CD14-positive monocyte (primary cell): ENCODE results near the gene SOBP. TPM values are rescaled to one million over a fixed set of nuclear protein-coding genes. Genes with fewer than 3 reads are reported as not detected.

Experiments used
- DNase-seq, 3 donors: peaks; one replicate each; pipeline ENCODE4 v3.0.0-alpha.2; 2011 to 2022
- H2AFZ ChIP-seq: 2 replicates; pipeline ENCODE4 v1.6.0; 2012; ENCODE audit warnings: mild to moderate bottlenecking, low read depth, low read length, inconsistent platforms; ENCODE audit not compliant: insufficient read depth, poor library complexity, severe bottlenecking
- H3K27ac ChIP-seq, 2 donors: 1 replicate in 1 of 2; 2 replicates in 1 of 2; pipeline ENCODE4 v1.5.1; 2012 to 2013; ENCODE audit warnings: low read length in 2 of 2, control low read depth in 1 of 2, inconsistent platforms in 1 of 2, low read depth in 1 of 2, mild to moderate bottlenecking in 1 of 2
- H3K27me3 ChIP-seq, 2 donors: one replicate each; pipeline versions ENCODE4 v1.6.0 to v1.6.1; 2011 to 2013; ENCODE audit warnings: low read length in 2 of 2; ENCODE audit not compliant: control insufficient read depth in 2 of 2, insufficient read depth in 2 of 2
- H3K36me3 ChIP-seq, 2 donors: replicated peaks in 1 of 2; 1 replicate in 1 of 2; 2 replicates in 1 of 2; pipeline versions ENCODE4 v1.5.1 to v1.6.1; 2012 to 2013; ENCODE audit warnings: low read length in 2 of 2, control low read depth in 1 of 2, inconsistent platforms in 1 of 2, mild to moderate bottlenecking in 1 of 2; ENCODE audit not compliant: insufficient read depth in 2 of 2, control insufficient read depth in 1 of 2
- H3K4me1 ChIP-seq, 2 donors: 1 replicate in 1 of 2; 2 replicates in 1 of 2; pipeline versions ENCODE4 v1.5.1 to v1.6.1; 2012 to 2013; ENCODE audit warnings: low read length in 2 of 2, control low read depth in 1 of 2, inconsistent platforms in 1 of 2, mild to moderate bottlenecking in 1 of 2, moderate library complexity in 1 of 2; ENCODE audit not compliant: insufficient read depth in 2 of 2, control insufficient read depth in 1 of 2
- H3K4me2 ChIP-seq: replicated peaks from 2 replicates; pipeline ENCODE3; 2012; ENCODE audit warnings: low read length, moderate library complexity, mild to moderate bottlenecking; ENCODE audit not compliant: poor library complexity, severe bottlenecking; ENCODE audit errors: extremely low read depth
- H3K4me3 ChIP-seq, 3 experiments: fragments of 200-600 bp in 1 of 3; sonication (generic) in 1 of 3; replicated peaks in 1 of 3; 1 replicate in 2 of 3; 2 replicates in 1 of 3; pipeline ENCODE4 v1.5.1; 2011 to 2013; ENCODE audit warnings: low read length in 3 of 3, mild to moderate bottlenecking in 3 of 3, control low read depth in 2 of 3, low read depth in 2 of 3, inconsistent platforms in 1 of 3, moderate library complexity in 1 of 3
- H3K79me2 ChIP-seq: 2 replicates; pipeline ENCODE4 v1.6.0; 2012; ENCODE audit warnings: mild to moderate bottlenecking, control low read depth, inconsistent platforms, low read length, moderate library complexity; ENCODE audit not compliant: insufficient read depth
- H3K9ac ChIP-seq: 2 replicates; pipeline ENCODE4 v1.6.0; 2017; ENCODE audit warnings: low read length, mild to moderate bottlenecking; ENCODE audit not compliant: insufficient read depth, poor library complexity, severe bottlenecking
- H3K9me3 ChIP-seq, 2 donors: replicated peaks in 1 of 2; 1 replicate in 1 of 2; 2 replicates in 1 of 2; pipeline versions ENCODE4 v1.5.1 to v1.6.1; 2012 to 2013; ENCODE audit warnings: low read length in 2 of 2, control low read depth in 1 of 2; ENCODE audit not compliant: control insufficient read depth in 1 of 2, insufficient read depth in 1 of 2
- H4K20me1 ChIP-seq: 2 replicates; pipeline ENCODE4 v1.6.0; 2012; ENCODE audit warnings: mild to moderate bottlenecking, low read length, control low read depth, moderate library complexity; ENCODE audit not compliant: insufficient read depth
- H3K27ac Mint-ChIP-seq, 7 donors: one replicate each; pipeline ENCODE4 v1.8.0; 2020; ENCODE audit warnings: mild to moderate bottlenecking in 7 of 7, mixed read lengths in 7 of 7, moderate library complexity in 6 of 7, inconsistent platforms in 2 of 7
- H3K27me3 Mint-ChIP-seq, 3 donors: one replicate each; pipeline ENCODE4 v1.8.0; 2021 to 2022; ENCODE audit warnings: low read depth in 3 of 3, mild to moderate bottlenecking in 3 of 3, mixed read lengths in 3 of 3, moderate library complexity in 3 of 3, inconsistent platforms in 1 of 3
- H3K36me3 Mint-ChIP-seq, 2 donors: one replicate each; pipeline ENCODE4 v1.8.0; 2020; ENCODE audit warnings: mixed read lengths in 2 of 2, inconsistent platforms in 1 of 2, mild to moderate bottlenecking in 1 of 2
- H3K4me1 Mint-ChIP-seq: one replicate; pipeline ENCODE4 v1.8.0; 2020; ENCODE audit warnings: mild to moderate bottlenecking, mixed read lengths
- H3K4me3 Mint-ChIP-seq, 2 donors: one replicate each; pipeline ENCODE4 v1.8.0; 2020; ENCODE audit warnings: mild to moderate bottlenecking in 2 of 2, mixed read lengths in 2 of 2, moderate library complexity in 1 of 2
- H3K9me3 Mint-ChIP-seq, 7 donors: one replicate each; pipeline ENCODE4 v1.8.0; 2020 to 2022; ENCODE audit warnings: mixed read lengths in 7 of 7, mild to moderate bottlenecking in 6 of 7, moderate library complexity in 6 of 7, inconsistent platforms in 2 of 7
- CTCF ChIP-seq: fragments of 200-600 bp; IDR thresholded peaks from one replicate; pipeline ENCODE4 v1.8.0; 2022; ENCODE audit warnings: antibody characterized with exemption, mild to moderate bottlenecking
- whole genome bisulfite sequencing: methylation state at CpG from one replicate; pipeline ENCODE4 v1.1.5; 2013; ENCODE audit warnings: missing lambda C conversion rate; ENCODE audit not compliant: insufficient coverage; 5-methylcytosine and 5-hydroxymethylcytosine counted together
- intact Hi-C, 2 donors: fragments of 100-400 bp; cut with micrococcal nuclease; formaldehyde crosslinking; loops; one replicate each; pipeline versions ENCODE4 v1.15.0 to v1.15.1; 2023
- polyA plus RNA-seq, 3 donors: library from polyadenylated mRNA; depleted of rRNA in 1 of 3; unstranded in 2 of 3; stranded (reverse) in 1 of 3; fragments of 300-500 nt in 2 of 3; fragments of >200 nt in 1 of 3; fragmentation: Illumina TruSeq in 2 of 3; gene quantifications; 1 replicate in 2 of 3; 2 replicates in 1 of 3; pipeline ENCODE4 v1.2.3, GENCODE V29; 2012 to 2021

SOBP gene
- polyA plus RNA-seq, 3 donors, result not detected

- H3K9ac ChIP-seq, result no peak overlapping the region
- intact Hi-C loops, result no loop called here
- H3K4me3 ChIP-seq, result no peak overlapping the region
- Mint-ChIP-seq H3K27ac (no peak overlapping the region), H3K4me1 (no peaks in the 10 kb centered on the region), H3K4me3 (no peak overlapping the region), H3K36me3 (no peaks in the 10 kb centered on the region), H3K27me3 (peaks cover 16 to 27% (median 22%) of the 10 kb centered on the region in 3 donors), H3K9me3 (peaks cover 0 to 2% (median 0%) of the 10 kb centered on the region in 7 donors)
- H4K20me1 ChIP-seq, result no peaks in the 10 kb centered on the region
- H3K9me3 ChIP-seq, result no peaks in the 10 kb centered on the region
- peaks cover 0 to 8% of the 10 kb centered on the region in 2 donors for H3K27me3 ChIP-seq
- H2AFZ ChIP-seq, result no peak overlapping the region
- no peaks in the 10 kb centered on the region for H3K36me3 ChIP-seq
- H3K27ac ChIP-seq, result no peak overlapping the region
- WGBS, result 94% methylated on average over 9 of the region's 9 CpGs
- no peaks in the 10 kb centered on the region for H3K79me2 ChIP-seq
- H3K4me1 ChIP-seq, result no peaks in the 10 kb centered on the region
- no peak overlapping the region for H3K4me2 ChIP-seq
- no peak for DNase-seq
- TF ChIP-seq CTCF, result no peak
Observed at GRCh38 chr6:107618672-107619071, 128.8 kb downstream of the SOBP start.

DNA sequence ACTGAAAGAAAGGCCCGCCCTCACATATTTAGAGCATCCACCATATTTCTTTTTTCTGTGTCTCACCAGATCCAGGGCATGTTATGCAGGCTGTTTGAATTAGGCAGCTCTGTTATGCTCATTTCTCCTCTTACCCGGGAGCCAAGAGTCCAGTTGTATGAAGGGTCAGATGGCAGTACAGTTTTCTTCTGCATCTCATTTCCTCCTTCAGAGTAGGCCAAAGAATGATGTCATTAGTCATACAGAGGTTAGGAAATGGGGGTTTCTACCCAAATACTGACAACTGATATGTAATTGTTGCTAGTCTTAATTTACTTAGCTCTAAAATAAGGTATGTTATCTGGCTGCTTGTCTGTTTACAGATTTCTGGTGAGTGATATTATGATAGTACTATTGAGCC is 130.8 kb downstream of the SOBP start:
- H3K27ac ChIP-seq, result no peak overlapping the region
- H3K27ac Mint-ChIP-seq, result no peak overlapping the region
- no peaks in the 10 kb centered on the region for H3K4me1 ChIP-seq
- no peak overlapping the region for H2AFZ ChIP-seq
- H3K36me3 ChIP-seq, result no peaks in the 10 kb centered on the region
- TF ChIP-seq CTCF, result no peak
- peaks cover 11 to 24% (median 15%) of the 10 kb centered on the region in 3 donors for H3K27me3 Mint-ChIP-seq
- H4K20me1 ChIP-seq, result no peaks in the 10 kb centered on the region
- no CpG with 5 or more reads among the region's 2 CpGs for WGBS
- H3K79me2 ChIP-seq, result no peaks in the 10 kb centered on the region
- no peak overlapping the region for H3K4me3 Mint-ChIP-seq
- H3K9ac ChIP-seq, result no peak overlapping the region
- H3K4me3 ChIP-seq, result no peak overlapping the region
- no peak overlapping the region for H3K4me2 ChIP-seq
- no peaks in the 10 kb centered on the region for H3K9me3 ChIP-seq
- no peaks in the 10 kb centered on the region for H3K9me3 Mint-ChIP-seq
- H3K36me3 Mint-ChIP-seq, result no peaks in the 10 kb centered on the region
- no peaks in the 10 kb centered on the region for H3K4me1 Mint-ChIP-seq
- peaks cover 0 to 6% of the 10 kb centered on the region in 2 donors for H3K27me3 ChIP-seq
- no peak for DNase-seq
- intact Hi-C loops, result no loop called here
